HepG2 (cell line): ENCODE measurements around the gene FAM177B. TPM values are rescaled to one million over a fixed set of nuclear protein-coding genes. Genes with fewer than 3 reads are reported as not detected.

Source experiments
- HOXA3 ChIP-seq: sonication (generic); formaldehyde crosslinking; IDR thresholded peaks from 2 replicates; pipeline ENCODE4 v1.5.0; 2020; ENCODE audit warnings: missing genetic modification reagents
- MAFF ChIP-seq: IDR thresholded peaks from 2 replicates; pipeline ENCODE4 v1.6.1; 2011; ENCODE audit warnings: low read depth, low read length, improper control_type of control experiment
- NFE2 ChIP-seq: sonication (generic); formaldehyde crosslinking; IDR thresholded peaks from 2 replicates; pipeline ENCODE4 v1.4.0; 2020; ENCODE audit warnings: missing genetic modification reagents
- RELA ChIP-seq: sonication (generic); formaldehyde crosslinking; IDR thresholded peaks from 2 replicates; pipeline ENCODE4 v1.4.0; 2020; ENCODE audit warnings: missing genetic modification reagents
- SP1 ChIP-seq, 2 experiments: fragments of 450-650 bp in 1 of 2; sonication (generic) in 1 of 2; formaldehyde crosslinking in 1 of 2; IDR thresholded peaks; 2 replicates each; pipeline versions ENCODE4 v1.4.0 to v1.6.1; 2016 to 2020; ENCODE audit warnings: missing genetic modification reagents in 1 of 2
- TCF7 ChIP-seq: sonication (generic); IDR thresholded peaks from 2 replicates; pipeline ENCODE4 v1.6.1; 2016; ENCODE audit warnings: antibody characterized with exemption, low read depth
- ZNF101 ChIP-seq: sonication (generic); formaldehyde crosslinking; IDR thresholded peaks from 2 replicates; pipeline ENCODE4 v1.4.0; 2020; ENCODE audit warnings: mild to moderate bottlenecking, low read depth, missing genetic modification reagents, borderline replicate concordance
- ZNF124 ChIP-seq: sonication (generic); formaldehyde crosslinking; IDR thresholded peaks from 2 replicates; pipeline ENCODE4 v1.4.0; 2020; ENCODE audit warnings: missing genetic modification reagents
- ZNF629 ChIP-seq: sonication (generic); formaldehyde crosslinking; conservative IDR thresholded peaks from 2 replicates; pipeline ENCODE4 v1.5.0; 2020; ENCODE audit warnings: missing genetic modification reagents
- ZNF841 ChIP-seq: sonication (generic); formaldehyde crosslinking; IDR thresholded peaks from 2 replicates; pipeline ENCODE4 v1.8.1; 2023; ENCODE audit warnings: missing genetic modification reagents, borderline replicate concordance
- polyA plus RNA-seq, 8 experiments: library from polyadenylated mRNA; depleted of rRNA in 3 of 8; stranded (reverse) in 7 of 8; unstranded in 1 of 8; fragments of >200 nt; fragmentation: Illumina TruSeq in 4 of 8; extraction: Trizol in 4 of 8; gene quantifications; 2 replicates each; pipeline versions ENCODE4 v1.2.1 to v1.2.3, GENCODE V29; 2011 to 2016; ENCODE audit warnings: low read depth in 4 of 8, missing spikeins in 1 of 8, mixed read lengths in 1 of 8; ENCODE audit not compliant: insufficient read depth in 1 of 8
- total RNA-seq, 5 experiments: library from RNA; depleted of rRNA; stranded (reverse); fragments of >200 nt; fragmentation: Illumina TruSeq; extraction: Trizol; gene quantifications; 2 replicates each; pipeline ENCODE4 v1.2.3, GENCODE V29; 2016; ENCODE audit warnings: low read depth in 1 of 5
- TF ChIP-seq, protein P1 (sequence below): sonication (generic); formaldehyde crosslinking; IDR thresholded peaks from 2 replicates; pipeline ENCODE4 v1.4.0; 2020; ENCODE audit warnings: missing genetic modification reagents
- TF ChIP-seq, protein P2 (sequence below): sonication (generic); formaldehyde crosslinking; IDR thresholded peaks from 2 replicates; pipeline ENCODE4 v1.4.0; 2020; ENCODE audit warnings: missing genetic modification reagents
- TF ChIP-seq, protein P3 (sequence below): sonication (generic); formaldehyde crosslinking; IDR thresholded peaks from 2 replicates; pipeline ENCODE4 v1.4.0; 2020; ENCODE audit warnings: missing genetic modification reagents, borderline replicate concordance
- TF ChIP-seq, protein P4 (sequence below): sonication (generic); formaldehyde crosslinking; conservative IDR thresholded peaks from 2 replicates; pipeline ENCODE4 v1.5.0; 2020; ENCODE audit warnings: missing genetic modification reagents
- TF ChIP-seq, protein P5 (sequence below): sonication (generic); formaldehyde crosslinking; IDR thresholded peaks from 2 replicates; pipeline ENCODE4 v1.8.0; 2022; ENCODE audit warnings: missing genetic modification reagents, mild to moderate bottlenecking, inconsistent platforms, borderline replicate concordance

Gene FAM177B
- total and polyA plus RNA-seq, 2 of the 13 experiments (the other 11 are each of a cell fraction or from before 2014, with no cell fraction given) = 0.05 TPM; not detected in 1

DNA sequence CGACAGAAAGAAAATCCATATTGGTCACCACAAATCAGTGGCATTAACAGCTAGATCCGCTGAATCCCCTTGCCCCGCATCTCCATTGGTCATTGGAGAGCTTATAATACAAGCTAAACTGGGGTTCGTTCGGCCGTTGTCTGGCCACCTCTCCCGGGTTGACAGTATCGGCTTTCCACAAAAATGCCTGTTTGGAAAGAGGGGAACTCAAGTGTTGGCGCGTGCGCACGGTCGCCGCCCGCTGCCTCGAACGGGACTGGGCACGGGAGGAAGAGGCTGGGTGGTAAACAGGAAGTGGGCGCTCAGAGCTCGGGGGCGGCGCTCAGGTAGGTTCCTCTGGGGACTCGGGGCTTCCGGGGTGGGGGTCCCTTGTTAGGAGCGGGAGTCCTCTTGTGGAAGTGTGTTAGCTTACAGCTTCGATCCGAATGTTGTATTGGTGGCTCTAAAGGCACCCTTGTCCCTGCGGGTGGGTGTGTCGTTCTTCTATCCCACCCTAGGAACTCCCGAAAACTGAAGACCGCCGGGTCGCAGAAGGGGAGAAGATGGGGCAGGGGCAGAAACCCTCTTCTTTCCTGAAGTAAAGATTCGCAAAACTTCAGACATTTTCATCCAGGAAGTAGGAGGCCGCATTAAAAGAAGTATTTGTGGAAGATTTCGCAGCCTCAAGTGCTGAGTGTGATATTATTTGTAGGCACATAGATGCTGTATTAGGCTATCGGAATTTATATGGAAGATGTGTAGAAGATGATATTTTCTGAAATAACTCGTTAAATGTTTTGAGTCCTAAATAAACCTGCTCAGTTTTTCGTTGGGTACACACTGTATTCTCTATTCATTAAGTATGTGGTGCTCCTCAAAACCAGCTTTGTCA is 23.7 kb upstream of the FAM177B start (continued):
- TF ChIP-seq, protein P1, sequence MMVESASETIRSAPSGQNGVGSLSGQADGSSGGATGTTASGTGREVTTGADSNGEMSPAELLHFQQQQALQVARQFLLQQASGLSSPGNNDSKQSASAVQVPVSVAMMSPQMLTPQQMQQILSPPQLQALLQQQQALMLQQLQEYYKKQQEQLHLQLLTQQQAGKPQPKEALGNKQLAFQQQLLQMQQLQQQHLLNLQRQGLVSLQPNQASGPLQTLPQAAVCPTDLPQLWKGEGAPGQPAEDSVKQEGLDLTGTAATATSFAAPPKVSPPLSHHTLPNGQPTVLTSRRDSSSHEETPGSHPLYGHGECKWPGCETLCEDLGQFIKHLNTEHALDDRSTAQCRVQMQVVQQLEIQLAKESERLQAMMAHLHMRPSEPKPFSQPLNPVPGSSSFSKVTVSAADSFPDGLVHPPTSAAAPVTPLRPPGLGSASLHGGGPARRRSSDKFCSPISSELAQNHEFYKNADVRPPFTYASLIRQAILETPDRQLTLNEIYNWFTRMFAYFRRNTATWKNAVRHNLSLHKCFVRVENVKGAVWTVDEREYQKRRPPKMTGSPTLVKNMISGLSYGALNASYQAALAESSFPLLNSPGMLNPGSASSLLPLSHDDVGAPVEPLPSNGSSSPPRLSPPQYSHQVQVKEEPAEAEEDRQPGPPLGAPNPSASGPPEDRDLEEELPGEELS (CRISPR knock-in tag) = peak; percentile 94
- TF ChIP-seq MAFF = no peak
- TF ChIP-seq ZNF101 (CRISPR knock-in tag) = no peak
- TF ChIP-seq SP1 (IDR thresholded peaks at IDR 0.05) = no peak
- peak; percentile 63 for TF ChIP-seq SP1 (CRISPR knock-in tag; IDR thresholded peaks at IDR 0.05)
- TF ChIP-seq, protein P2, sequence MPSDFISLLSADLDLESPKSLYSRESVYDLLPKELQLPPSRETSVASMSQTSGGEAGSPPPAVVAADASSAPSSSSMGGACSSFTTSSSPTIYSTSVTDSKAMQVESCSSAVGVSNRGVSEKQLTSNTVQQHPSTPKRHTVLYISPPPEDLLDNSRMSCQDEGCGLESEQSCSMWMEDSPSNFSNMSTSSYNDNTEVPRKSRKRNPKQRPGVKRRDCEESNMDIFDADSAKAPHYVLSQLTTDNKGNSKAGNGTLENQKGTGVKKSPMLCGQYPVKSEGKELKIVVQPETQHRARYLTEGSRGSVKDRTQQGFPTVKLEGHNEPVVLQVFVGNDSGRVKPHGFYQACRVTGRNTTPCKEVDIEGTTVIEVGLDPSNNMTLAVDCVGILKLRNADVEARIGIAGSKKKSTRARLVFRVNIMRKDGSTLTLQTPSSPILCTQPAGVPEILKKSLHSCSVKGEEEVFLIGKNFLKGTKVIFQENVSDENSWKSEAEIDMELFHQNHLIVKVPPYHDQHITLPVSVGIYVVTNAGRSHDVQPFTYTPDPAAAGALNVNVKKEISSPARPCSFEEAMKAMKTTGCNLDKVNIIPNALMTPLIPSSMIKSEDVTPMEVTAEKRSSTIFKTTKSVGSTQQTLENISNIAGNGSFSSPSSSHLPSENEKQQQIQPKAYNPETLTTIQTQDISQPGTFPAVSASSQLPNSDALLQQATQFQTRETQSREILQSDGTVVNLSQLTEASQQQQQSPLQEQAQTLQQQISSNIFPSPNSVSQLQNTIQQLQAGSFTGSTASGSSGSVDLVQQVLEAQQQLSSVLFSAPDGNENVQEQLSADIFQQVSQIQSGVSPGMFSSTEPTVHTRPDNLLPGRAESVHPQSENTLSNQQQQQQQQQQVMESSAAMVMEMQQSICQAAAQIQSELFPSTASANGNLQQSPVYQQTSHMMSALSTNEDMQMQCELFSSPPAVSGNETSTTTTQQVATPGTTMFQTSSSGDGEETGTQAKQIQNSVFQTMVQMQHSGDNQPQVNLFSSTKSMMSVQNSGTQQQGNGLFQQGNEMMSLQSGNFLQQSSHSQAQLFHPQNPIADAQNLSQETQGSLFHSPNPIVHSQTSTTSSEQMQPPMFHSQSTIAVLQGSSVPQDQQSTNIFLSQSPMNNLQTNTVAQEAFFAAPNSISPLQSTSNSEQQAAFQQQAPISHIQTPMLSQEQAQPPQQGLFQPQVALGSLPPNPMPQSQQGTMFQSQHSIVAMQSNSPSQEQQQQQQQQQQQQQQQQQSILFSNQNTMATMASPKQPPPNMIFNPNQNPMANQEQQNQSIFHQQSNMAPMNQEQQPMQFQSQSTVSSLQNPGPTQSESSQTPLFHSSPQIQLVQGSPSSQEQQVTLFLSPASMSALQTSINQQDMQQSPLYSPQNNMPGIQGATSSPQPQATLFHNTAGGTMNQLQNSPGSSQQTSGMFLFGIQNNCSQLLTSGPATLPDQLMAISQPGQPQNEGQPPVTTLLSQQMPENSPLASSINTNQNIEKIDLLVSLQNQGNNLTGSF (CRISPR knock-in tag) = no peak
- TF ChIP-seq TCF7 = no peak
- no peak for TF ChIP-seq ZNF124
- TF ChIP-seq RELA = no peak
- TF ChIP-seq ZNF629 (CRISPR knock-in tag) = no peak
- TF ChIP-seq, protein P3, sequence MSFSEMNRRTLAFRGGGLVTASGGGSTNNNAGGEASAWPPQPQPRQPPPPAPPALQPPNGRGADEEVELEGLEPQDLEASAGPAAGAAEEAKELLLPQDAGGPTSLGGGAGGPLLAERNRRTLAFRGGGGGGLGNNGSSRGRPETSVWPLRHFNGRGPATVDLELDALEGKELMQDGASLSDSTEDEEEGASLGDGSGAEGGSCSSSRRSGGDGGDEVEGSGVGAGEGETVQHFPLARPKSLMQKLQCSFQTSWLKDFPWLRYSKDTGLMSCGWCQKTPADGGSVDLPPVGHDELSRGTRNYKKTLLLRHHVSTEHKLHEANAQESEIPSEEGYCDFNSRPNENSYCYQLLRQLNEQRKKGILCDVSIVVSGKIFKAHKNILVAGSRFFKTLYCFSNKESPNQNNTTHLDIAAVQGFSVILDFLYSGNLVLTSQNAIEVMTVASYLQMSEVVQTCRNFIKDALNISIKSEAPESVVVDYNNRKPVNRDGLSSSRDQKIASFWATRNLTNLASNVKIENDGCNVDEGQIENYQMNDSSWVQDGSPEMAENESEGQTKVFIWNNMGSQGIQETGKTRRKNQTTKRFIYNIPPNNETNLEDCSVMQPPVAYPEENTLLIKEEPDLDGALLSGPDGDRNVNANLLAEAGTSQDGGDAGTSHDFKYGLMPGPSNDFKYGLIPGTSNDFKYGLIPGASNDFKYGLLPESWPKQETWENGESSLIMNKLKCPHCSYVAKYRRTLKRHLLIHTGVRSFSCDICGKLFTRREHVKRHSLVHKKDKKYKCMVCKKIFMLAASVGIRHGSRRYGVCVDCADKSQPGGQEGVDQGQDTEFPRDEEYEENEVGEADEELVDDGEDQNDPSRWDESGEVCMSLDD = peak; percentile 89; the same call in 1 of the 2 replicates
- TF ChIP-seq NFE2 (CRISPR knock-in tag) = no peak
- TF ChIP-seq, protein P4, sequence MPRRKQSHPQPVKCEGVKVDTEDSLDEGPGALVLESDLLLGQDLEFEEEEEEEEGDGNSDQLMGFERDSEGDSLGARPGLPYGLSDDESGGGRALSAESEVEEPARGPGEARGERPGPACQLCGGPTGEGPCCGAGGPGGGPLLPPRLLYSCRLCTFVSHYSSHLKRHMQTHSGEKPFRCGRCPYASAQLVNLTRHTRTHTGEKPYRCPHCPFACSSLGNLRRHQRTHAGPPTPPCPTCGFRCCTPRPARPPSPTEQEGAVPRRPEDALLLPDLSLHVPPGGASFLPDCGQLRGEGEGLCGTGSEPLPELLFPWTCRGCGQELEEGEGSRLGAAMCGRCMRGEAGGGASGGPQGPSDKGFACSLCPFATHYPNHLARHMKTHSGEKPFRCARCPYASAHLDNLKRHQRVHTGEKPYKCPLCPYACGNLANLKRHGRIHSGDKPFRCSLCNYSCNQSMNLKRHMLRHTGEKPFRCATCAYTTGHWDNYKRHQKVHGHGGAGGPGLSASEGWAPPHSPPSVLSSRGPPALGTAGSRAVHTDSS (CRISPR knock-in tag) = no peak
- peak; percentile 53; the same call in 1 of the 2 replicates for TF ChIP-seq HOXA3 (CRISPR knock-in tag)
- TF ChIP-seq, protein P5, sequence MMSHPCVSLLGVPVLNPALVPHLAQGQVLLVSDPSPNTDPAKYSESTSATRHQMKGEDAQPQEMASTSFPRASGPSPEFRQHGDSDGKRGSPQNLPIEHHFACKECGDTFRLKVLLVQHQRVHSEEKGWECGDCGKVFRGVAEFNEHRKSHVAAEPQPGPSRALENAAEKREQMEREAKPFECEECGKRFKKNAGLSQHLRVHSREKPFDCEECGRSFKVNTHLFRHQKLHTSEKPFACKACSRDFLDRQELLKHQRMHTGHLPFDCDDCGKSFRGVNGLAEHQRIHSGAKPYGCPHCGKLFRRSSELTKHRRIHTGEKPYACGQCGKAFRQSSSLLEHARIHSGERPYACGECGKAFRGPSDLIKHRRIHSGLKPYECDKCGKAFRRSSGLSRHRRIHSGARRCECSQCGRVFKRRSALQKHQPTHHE (CRISPR knock-in tag) = peak; percentile 31; the same call in 1 of the 2 replicates
- TF ChIP-seq ZNF841 (CRISPR knock-in tag) = no peak
